GM06990 (cell line): Measurements from ENCODE around the gene ZZZ3.

Source experiments
- DNase-seq: peaks from one replicate; pipeline ENCODE4 v3.0.0-alpha.2; 2011; ENCODE audit not compliant: insufficient read length; ENCODE audit errors: extremely low read depth
- H3K27me3 ChIP-seq: replicated peaks from 2 replicates; pipeline ENCODE4 v1.6.0; 2011; ENCODE audit warnings: low read length; ENCODE audit not compliant: control insufficient read depth, insufficient read depth
- H3K36me3 ChIP-seq: 2 replicates; pipeline ENCODE4 v1.5.1; 2011; ENCODE audit warnings: low read length; ENCODE audit not compliant: control insufficient read depth, insufficient read depth
- H3K4me3 ChIP-seq: replicated peaks from 2 replicates; pipeline ENCODE4 v1.5.1; 2011; ENCODE audit warnings: low read depth, mild to moderate bottlenecking, control low read depth, low read length
- CTCF ChIP-seq: IDR thresholded peaks from 2 replicates; pipeline ENCODE4 v1.5.1; 2011; ENCODE audit warnings: low read length, control low read depth, mild to moderate bottlenecking, inconsistent platforms; ENCODE audit not compliant: insufficient read depth, poor library complexity, severe bottlenecking

The ZZZ3 gene

GRCh38 chr1:77668924-77669449, 13.5 kb downstream of the ZZZ3 start:
- Histone ChIP-seq H3K27me3 (no peaks in the 10 kb centered on the region), H3K36me3 (no peaks in the 10 kb centered on the region), H3K4me3 (no peak overlapping the region)
- no peak for TF ChIP-seq CTCF
- no peak for DNase-seq

GRCh38 chr1:77664939-77665516, 17.4 kb downstream of the ZZZ3 start:
- no peak for TF ChIP-seq CTCF
- Histone ChIP-seq H3K27me3 (no peaks in the 10 kb centered on the region), H3K36me3 (no peaks in the 10 kb centered on the region), H3K4me3 (no peak overlapping the region)
- DNase-seq = no peak

- no peak for DNase-seq
- Histone ChIP-seq H3K4me3 (no peak overlapping the region), H3K27me3 (no peaks in the 10 kb centered on the region), H3K36me3 (no peaks in the 10 kb centered on the region; the same call in 1 of the 2 replicates)
- no peak for TF ChIP-seq CTCF
Measured at GRCh38 chr1:77661696-77662095, 20.8 kb downstream of the ZZZ3 start.

GRCh38 chr1:77659879-77660593, 22.4 kb downstream of the ZZZ3 start:
- TF ChIP-seq CTCF = no peak
- Histone ChIP-seq H3K4me3 (no peak overlapping the region), H3K27me3 (no peaks in the 10 kb centered on the region), H3K36me3 (no peaks in the 10 kb centered on the region; the same call in 1 of the 2 replicates)
- DNase-seq = no peak

- DNase-seq = no peak
- Histone ChIP-seq H3K36me3 (no peaks in the 10 kb centered on the region; the same call in 1 of the 2 replicates), H3K27me3 (no peaks in the 10 kb centered on the region), H3K4me3 (no peak overlapping the region)
- no peak for TF ChIP-seq CTCF
Measured at GRCh38 chr1:77658271-77658670, 24.2 kb downstream of the ZZZ3 start.
